ENCODE results near the gene MOCS2.

MOCS2 gene

GRCh38 chr5:53095217-53095616 is 14.3 kb downstream of the MOCS2 start:
- no peak for DNase-seq (ENCODE audit: low spot score)
- TF ChIP-seq CTCF (IDR thresholded peaks at IDR 0.05; ENCODE audit: extremely low read depth, missing control alignments) = no peak

GRCh38 chr5:53092242-53092641 is 17.3 kb downstream of the MOCS2 start:
- TF ChIP-seq CTCF (IDR thresholded peaks at IDR 0.05; ENCODE audit: extremely low read depth, missing control alignments) = no peak
- DNase-seq (ENCODE audit: low spot score) = no peak

- DNase-seq (ENCODE audit: low spot score) = no peak
- TF ChIP-seq CTCF (IDR thresholded peaks at IDR 0.05; ENCODE audit: extremely low read depth, missing control alignments) = no peak
Measured at GRCh38 chr5:53091289-53091688, 18.3 kb downstream of the MOCS2 start.

GRCh38 chr5:53090229-53090628 is 19.3 kb downstream of the MOCS2 start:
- no peak for DNase-seq (ENCODE audit: low spot score)
- TF ChIP-seq CTCF (IDR thresholded peaks at IDR 0.05; ENCODE audit: extremely low read depth, missing control alignments) = no peak

- TF ChIP-seq CTCF (IDR thresholded peaks at IDR 0.05; ENCODE audit: extremely low read depth, missing control alignments) = no peak
- DNase-seq (ENCODE audit: low spot score) = peak; percentile 18
Measured at GRCh38 chr5:53089481-53089991, 20.0 kb downstream of the MOCS2 start.

- DNase-seq (ENCODE audit: low spot score) = no peak
- no peak for TF ChIP-seq CTCF (IDR thresholded peaks at IDR 0.05; ENCODE audit: extremely low read depth, missing control alignments)
Measured at GRCh38 chr5:53087621-53088121, 21.9 kb downstream of the MOCS2 start.

- DNase-seq (ENCODE audit: low spot score) = no peak
- no peak for TF ChIP-seq CTCF (IDR thresholded peaks at IDR 0.05; ENCODE audit: extremely low read depth, missing control alignments)
Measured at GRCh38 chr5:53087171-53087570, 22.4 kb downstream of the MOCS2 start.

Data from GM20000 (cell line).